Endothelial cell of umbilical vein (primary cell): ENCODE results near the gene CTBP2. TPM values are rescaled to one million over a fixed set of nuclear protein-coding genes. Genes with fewer than 3 reads are reported as not detected.

ENCODE experiments used
- BruUV-seq: library from RNA; stranded (reverse); fragments of 400-500 nt; replicated peaks from 2 replicates; lab custom pipeline; 2021; lab: Mats Ljungman, UMichigan
- CTCF ChIA-PET: fragments of 300-600, 350-600 bp; sonication (Branson Sonifier 250); formaldehyde crosslinking; loops from one replicate; lab custom pipeline; 2021; ENCODE audit warnings: antibody characterized with exemption, inconsistent platforms; lab: Charles Lee
- POLR2A ChIA-PET: fragments of 300-600, 350-600 bp; sonication (Branson Sonifier 250); formaldehyde crosslinking; loops from one replicate; lab custom pipeline; 2021; ENCODE audit warnings: antibody characterized with exemption, inconsistent platforms; lab: Charles Lee
- DNase-seq: peaks from one replicate; pipeline ENCODE4 v3.0.0-alpha.2; 2011; ENCODE audit warnings: low read depth, low spot score
- FAIRE-seq: peaks from 2 replicates; lab custom pipeline; 2011; peaks lifted over from hg19 to GRCh38; lab: Jason Lieb, UNC
- H2AFZ ChIP-seq: 2 replicates; pipeline ENCODE4 v1.6.0; 2012; ENCODE audit warnings: low read depth, low read length, control low read depth, inconsistent platforms
- H3K27ac ChIP-seq: 2 replicates; pipeline ENCODE4 v1.5.1; 2011; ENCODE audit warnings: low read depth, mild to moderate bottlenecking, control low read depth, low read length, moderate library complexity; ENCODE audit not compliant: insufficient read depth
- H3K27me3 ChIP-seq, 2 experiments: 2 replicates each; pipeline versions ENCODE4 v1.6.0 to v1.6.1; 2011; ENCODE audit warnings: low read length in 2 of 2, mixed read lengths in 1 of 2; ENCODE audit not compliant: control insufficient read depth in 2 of 2, insufficient read depth in 2 of 2
- H3K36me3 ChIP-seq, 2 experiments: 2 replicates in 1 of 2; 3 replicates in 1 of 2; pipeline ENCODE4 v1.5.1; 2011; ENCODE audit warnings: low read length in 2 of 2, mild to moderate bottlenecking in 1 of 2, moderate library complexity in 1 of 2; ENCODE audit not compliant: control insufficient read depth in 2 of 2, insufficient read depth in 2 of 2; ENCODE audit errors: extremely low read depth in 1 of 2
- H3K4me1 ChIP-seq: 3 replicates; pipeline ENCODE4 v1.5.1; 2011; ENCODE audit warnings: mild to moderate bottlenecking, low read length; ENCODE audit not compliant: control insufficient read depth, insufficient read depth; ENCODE audit errors: extremely low read depth
- H3K4me2 ChIP-seq: 2 replicates; pipeline ENCODE4 v1.6.1; 2011; ENCODE audit warnings: low read length, control low read depth, mixed read lengths; ENCODE audit not compliant: insufficient read depth
- H3K4me3 ChIP-seq, 3 experiments: fragments of 200-600 bp in 1 of 3; sonication (generic), shearing (Covaris generic) in 1 of 3; replicated peaks in 1 of 3; 2 replicates each; pipeline ENCODE4 v1.5.1; 2011 to 2016; ENCODE audit warnings: control low read depth in 3 of 3, low read length in 3 of 3, mild to moderate bottlenecking in 2 of 3, inconsistent platforms in 1 of 3, low read depth in 1 of 3, moderate library complexity in 1 of 3; ENCODE audit not compliant: insufficient read depth in 1 of 3
- H3K79me2 ChIP-seq: 2 replicates; pipeline ENCODE4 v1.6.0; 2012; ENCODE audit warnings: low read length, inconsistent platforms; ENCODE audit not compliant: control insufficient read depth, insufficient read depth
- H3K9ac ChIP-seq: replicated peaks from 2 replicates; pipeline ENCODE3; 2011; ENCODE audit warnings: low read length, control low read depth; ENCODE audit not compliant: insufficient read depth; ENCODE audit errors: extremely low read depth
- H3K9me1 ChIP-seq: replicated peaks from 3 replicates; pipeline ENCODE4 v1.6.0; 2011; ENCODE audit warnings: mild to moderate bottlenecking, low read length; ENCODE audit not compliant: control insufficient read depth, insufficient read depth; ENCODE audit errors: extremely low read depth
- H3K9me3 ChIP-seq: replicated peaks from 2 replicates; pipeline ENCODE4 v1.5.1; 2012; ENCODE audit warnings: low read length, inconsistent platforms; ENCODE audit not compliant: control insufficient read depth, insufficient read depth
- H4K20me1 ChIP-seq: replicated peaks from 2 replicates; pipeline ENCODE3; 2011; ENCODE audit warnings: mild to moderate bottlenecking, low read length; ENCODE audit not compliant: control insufficient read depth, insufficient read depth; ENCODE audit errors: extremely low read depth
- CTCF ChIP-seq, 2 donors: IDR thresholded peaks; 1 replicate in 1 of 2; 2 replicates in 1 of 2; pipeline ENCODE4 v1.5.1; 2011; ENCODE audit warnings: low read length in 2 of 2, mild to moderate bottlenecking in 2 of 2, moderate library complexity in 2 of 2, control low read depth in 1 of 2, inconsistent platforms in 1 of 2, low read depth in 1 of 2; ENCODE audit not compliant: insufficient read depth in 1 of 2; ENCODE audit errors: extremely low read depth in 1 of 2
- EZH2 ChIP-seq: IDR thresholded peaks from 2 replicates; pipeline ENCODE4 v1.6.1; 2012; ENCODE audit warnings: borderline replicate concordance, low read depth, mild to moderate bottlenecking, moderate library complexity, low read length, inconsistent platforms; ENCODE audit not compliant: severe bottlenecking
- FOS ChIP-seq: IDR thresholded peaks from 2 replicates; pipeline ENCODE4 v1.6.1; 2011; ENCODE audit warnings: mild to moderate bottlenecking, low read length, moderate library complexity, borderline replicate concordance; ENCODE audit not compliant: insufficient read depth
- GATA2 ChIP-seq: IDR thresholded peaks from 2 replicates; pipeline ENCODE4 v1.7.0; 2011; ENCODE audit warnings: low read depth, mild to moderate bottlenecking, moderate library complexity, mixed read lengths, low read length; ENCODE audit not compliant: insufficient read length, insufficient read depth
- JUN ChIP-seq: IDR thresholded peaks from 2 replicates; pipeline ENCODE4 v1.6.1; 2011; ENCODE audit warnings: borderline replicate concordance, low read depth; ENCODE audit not compliant: insufficient read length, insufficient read depth
- MAX ChIP-seq: IDR thresholded peaks from 2 replicates; pipeline ENCODE4 v1.6.1; 2011; ENCODE audit not compliant: insufficient read depth, insufficient read length
- MYC ChIP-seq: IDR thresholded peaks from one replicate; pipeline ENCODE4 v1.6.1; 2011; ENCODE audit warnings: mild to moderate bottlenecking, low read depth, low read length
- POLR2A ChIP-seq: IDR thresholded peaks from 2 replicates; pipeline ENCODE4 v1.6.1; 2012; ENCODE audit warnings: low read depth, mild to moderate bottlenecking, control low read depth, low read length
- POLR2AphosphoS5 ChIP-seq: IDR thresholded peaks from 2 replicates; pipeline ENCODE4 v1.6.1; 2012; ENCODE audit warnings: low read depth, mild to moderate bottlenecking, control low read depth, low read length, moderate library complexity; ENCODE audit not compliant: insufficient read depth
- dilution Hi-C: fragments of 300-500 bp; cut with MboI; formaldehyde crosslinking; loops from one replicate; pipeline ENCODE4 v1.15.0; 2019; ENCODE audit warnings: low sequenced_read_pairs; ENCODE audit not compliant: extremely low pct_ligation_motif_present
- intact Hi-C: fragments of 100-400 bp; cut with micrococcal nuclease; formaldehyde crosslinking; loops from one replicate; pipeline ENCODE4 v1.10.0; 2022
- polyA plus RNA-seq, 4 experiments: library from polyadenylated mRNA; depleted of rRNA in 3 of 4; stranded (reverse) in 3 of 4; unstranded in 1 of 4; fragments of >200 nt; gene quantifications; 2 replicates each; pipeline versions ENCODE4 v1.2.1 to v1.2.3, GENCODE V29; 2011 to 2012; ENCODE audit warnings: missing spikeins in 1 of 4
- total RNA-seq: library from RNA; stranded (reverse); gene quantifications from 2 replicates; pipeline ENCODE4 v1.2.3, GENCODE V29; 2021

Gene CTBP2
- total and polyA plus RNA-seq, 2 donors (not counting 3 experiments of a cell fraction or from before 2014, with no cell fraction given): 118 to 128 TPM

GRCh38 chr10:125015356-125015944, 144.9 kb downstream of the CTBP2 start:
- Histone ChIP-seq H3K9me1 (no peaks in the 10 kb centered on the region), H4K20me1 (no peaks in the 10 kb centered on the region), H3K79me2 (peaks cover 70% of the 10 kb centered on the region), H3K27me3 (no peaks in the 10 kb centered on the region), H3K9ac (no peak overlapping the region), H3K4me1 (no peaks in the 10 kb centered on the region), H3K4me3 (no peak overlapping the region), H3K27ac (no peak overlapping the region), H3K4me2 (no peak overlapping the region), H3K9me3 (no peaks in the 10 kb centered on the region), H2AFZ (no peak overlapping the region), H3K36me3 (peaks cover 3 to 31% of the 10 kb centered on the region in 2 experiments)
- dilution Hi-C loops (no loop called here), intact Hi-C loops (no loop called here)
- DNase-seq: no peak
- BruUV-seq: no TSS peak
- ChIA-PET CTCF (interaction anchor here (1.1 to 1.4 kb wide), 2 partner anchors 16 to 23 kb away, joined by 3 to 5 read pairs; no protein-coding TSS in a partner anchor), POLR2A (no interaction called here)
- TF ChIP-seq POLR2AphosphoS5: no peak
- TF ChIP-seq POLR2A: no peak
- TF ChIP-seq JUN: no peak
- TF ChIP-seq CTCF (IDR thresholded peaks at IDR 0.05; ENCODE audit: extremely low read depth in 1 of 2, insufficient read depth in 1 of 2, low read depth in 1 of 2, low read length in 2 of 2): no peak
- TF ChIP-seq EZH2: no peak
- TF ChIP-seq FOS: no peak
- TF ChIP-seq GATA2: no peak
- no peak for TF ChIP-seq MAX
- no peak for TF ChIP-seq MYC
- no peak for FAIRE-seq
